KBM-7 (cell line): ENCODE data around the gene DNAJB11.
"Not testable (repeated sequence)": the region's sequence is repeated elsewhere in the genome, so short reads cannot be mapped to it uniquely, and the experiment has no call there.

Experiments used
- DNase-seq: peaks from one replicate; pipeline ENCODE4 v3.0.0-alpha.2; 2015
- in situ Hi-C: fragments of 300-500 bp; cut with MboI; formaldehyde crosslinking; loops from 2 replicates; pipeline ENCODE4 v1.14.3; 2020; ENCODE audit warnings: low sequenced_read_pairs, low pct_unique_long_range_greater_than_20kb, mixed read lengths

DNAJB11 gene

GRCh38 chr3:186544281-186544680, 26.2 kb upstream of the DNAJB11 start, which contains the start of gene CRYGS:
CRYGS (minus strand) TSS chr3:186544380; CDS start chr3:186544326, 54 bp downstream.
- in situ Hi-C loops = loop anchor here (25.0 kb wide), 2 partner anchors 282 to 557 kb away; no protein-coding TSS in a partner anchor
- no peak for DNase-seq

- in situ Hi-C loops = loop anchor here (25.0 kb wide), 2 partner anchors 287 to 562 kb away; no protein-coding TSS in a partner anchor
- no peak for DNase-seq
Measured at GRCh38 chr3:186549497-186549896, 21.0 kb upstream of the DNAJB11 start.

GRCh38 chr3:186551387-186551786, 19.1 kb upstream of the DNAJB11 start:
- in situ Hi-C loops = no loop called here

GRCh38 chr3:186552408-186553031, 18.0 kb upstream of the DNAJB11 start:
- in situ Hi-C loops = no loop called here
- no peak for DNase-seq

More at GRCh38 chr3:186551387-186551786, 19.1 kb upstream of the DNAJB11 start:
- no peak for DNase-seq

- no peak for DNase-seq
- in situ Hi-C loops = no loop called here
Measured at GRCh38 chr3:186564586-186564985, 5.9 kb upstream of the DNAJB11 start.

- in situ Hi-C loops = no loop called here
- DNase-seq = no peak
Measured at GRCh38 chr3:186566772-186567071, 3.8 kb upstream of the DNAJB11 start.

GRCh38 chr3:186567072-186567921, 3.2 kb upstream of the DNAJB11 start, which contains the start of gene TBCCD1:
TBCCD1 (minus strand) TSS chr3:186567339; CDS start chr3:186564329, 3,010 bp downstream.
- peak; percentile 96 for DNase-seq
- in situ Hi-C loops = no loop called here

- DNase-seq = not testable (repeated sequence)
Measured at GRCh38 chr3:186569361-186569760, 1.2 kb upstream of the DNAJB11 start.

GRCh38 chr3:186569779-186570095, 783 bp upstream of the DNAJB11 start:
- in situ Hi-C loops = no loop called here
- DNase-seq = no peak

More at GRCh38 chr3:186569361-186569760, 1.2 kb upstream of the DNAJB11 start:
- in situ Hi-C loops = not testable (repeated sequence)

- DNase-seq = no peak
- in situ Hi-C loops = no loop called here
Measured at GRCh38 chr3:186570941-186571643, 572 bp downstream of the DNAJB11 start.

GRCh38 chr3:186571644-186572013, 1.1 kb downstream of the DNAJB11 start:
- DNase-seq = peak; percentile 49
- in situ Hi-C loops = no loop called here

- in situ Hi-C loops = no loop called here
- DNase-seq = no peak
Measured at GRCh38 chr3:186577521-186577920, 7.0 kb downstream of the DNAJB11 start.

- DNase-seq = no peak
- in situ Hi-C loops = no loop called here
Measured at GRCh38 chr3:186580785-186581184, 10.3 kb downstream of the DNAJB11 start.

- in situ Hi-C loops = no loop called here
- DNase-seq = no peak
Measured at GRCh38 chr3:186582541-186582940, 12.0 kb downstream of the DNAJB11 start.

- no peak for DNase-seq
- in situ Hi-C loops = no loop called here
Measured at GRCh38 chr3:186583831-186584230, 13.3 kb downstream of the DNAJB11 start.

GRCh38 chr3:186586245-186586644, 15.7 kb downstream of the DNAJB11 start:
- in situ Hi-C loops, DNase-seq: not testable (repeated sequence)

GRCh38 chr3:186587183-186587582, 16.7 kb downstream of the DNAJB11 start:
- in situ Hi-C loops = no loop called here
- no peak for DNase-seq

GRCh38 chr3:186588632-186589031, 18.1 kb downstream of the DNAJB11 start:
- no peak for DNase-seq

GRCh38 chr3:186589121-186589520, 18.6 kb downstream of the DNAJB11 start:
- peak; percentile 21 for DNase-seq
- in situ Hi-C loops = no loop called here

More at GRCh38 chr3:186588632-186589031, 18.1 kb downstream of the DNAJB11 start:
- in situ Hi-C loops = no loop called here
